ENCODE measurements around the gene DGCR8. TPM values are rescaled to one million over a fixed set of nuclear protein-coding genes. Genes with fewer than 3 reads are reported as not detected.

DGCR8 gene
- total RNA-seq, 1 donor from 2014 or later = 29.1 TPM

GRCh38 chr22:20085651-20086050 lies 5.6 kb downstream of the DGCR8 start:
- no peak overlapping the region for H3K4me3 Mint-ChIP-seq
- no peak overlapping the region for H3K27ac Mint-ChIP-seq
- H3K9me3 Mint-ChIP-seq = no peaks in the 10 kb centered on the region

GRCh38 chr22:20086101-20086599 lies 6.1 kb downstream of the DGCR8 start:
- no peak overlapping the region for H3K4me2 ChIP-seq
- no peaks in the 10 kb centered on the region for H3K9me3 ChIP-seq (ENCODE audit: low read depth)
- Mint-ChIP-seq H3K9me3 (no peaks in the 10 kb centered on the region), H3K36me3 (peaks cover 46% of the 10 kb centered on the region), H3K4me3 (no peak overlapping the region), H3K4me1 (peaks cover 37% of the 10 kb centered on the region), H3K27me3 (ENCODE audit: insufficient read depth, low read depth) (peaks cover under 1% of the 10 kb centered on the region), H3K27ac (no peak overlapping the region)
- peaks cover 95% of the 10 kb centered on the region for H4K20me1 ChIP-seq (ENCODE audit: low read depth)
- no peak overlapping the region for H2AFZ ChIP-seq (replicated peaks)
- no peak overlapping the region for H3K9ac ChIP-seq
- peaks cover 100% of the 10 kb centered on the region for H3K79me2 ChIP-seq (ENCODE audit: low read depth)
- peaks cover 26% of the 10 kb centered on the region for H3K4me1 ChIP-seq
- peaks cover 7% of the 10 kb centered on the region for H3K36me3 ChIP-seq
- no peaks in the 10 kb centered on the region for H3K27me3 ChIP-seq
- H3F3A ChIP-seq (ENCODE audit: low read depth) = peaks cover 36% of the 10 kb centered on the region
- no peak for DNase-seq (ENCODE audit: low spot score)
- H3K27ac ChIP-seq = no peak overlapping the region
- H3K4me3 ChIP-seq = no peak overlapping the region
- TF ChIP-seq CTCF (IDR thresholded peaks at IDR 0.05) (no peak), EZH2 (IDR thresholded peaks at IDR 0.05) (no peak), EZH2phosphoT487 (IDR thresholded peaks at IDR 0.05) (no peak)

More at GRCh38 chr22:20085651-20086050, 5.6 kb downstream of the DGCR8 start:
- Histone ChIP-seq H3K4me1 (peaks cover 27% of the 10 kb centered on the region), H3K4me2 (no peak overlapping the region), H3K79me2 (ENCODE audit: low read depth) (peaks cover 100% of the 10 kb centered on the region), H4K20me1 (ENCODE audit: low read depth) (peaks cover 95% of the 10 kb centered on the region), H3K9me3 (ENCODE audit: low read depth) (no peaks in the 10 kb centered on the region), H3K27ac (no peak overlapping the region), H3K4me3 (no peak overlapping the region), H3K36me3 (peaks cover 6% of the 10 kb centered on the region), H3K27me3 (no peaks in the 10 kb centered on the region), H3K9ac (no peak overlapping the region), H3F3A (ENCODE audit: low read depth) (peaks cover 39% of the 10 kb centered on the region), H2AFZ (replicated peaks) (no peak overlapping the region)
- no peak for DNase-seq (ENCODE audit: low spot score)
- no peaks in the 10 kb centered on the region for H3K27me3 Mint-ChIP-seq (ENCODE audit: insufficient read depth, low read depth)
- peaks cover 41% of the 10 kb centered on the region for H3K36me3 Mint-ChIP-seq
- peaks cover 42% of the 10 kb centered on the region for H3K4me1 Mint-ChIP-seq
- no peak for TF ChIP-seq EZH2phosphoT487 (IDR thresholded peaks at IDR 0.05)

- Histone ChIP-seq H4K20me1 (ENCODE audit: low read depth) (peaks cover 95% of the 10 kb centered on the region), H3K4me2 (no peak overlapping the region), H3F3A (ENCODE audit: low read depth) (peaks cover 32% of the 10 kb centered on the region), H3K9me3 (ENCODE audit: low read depth) (no peaks in the 10 kb centered on the region), H2AFZ (replicated peaks) (no peak overlapping the region), H3K9ac (no peak overlapping the region), H3K27ac (no peak overlapping the region), H3K4me3 (no peak overlapping the region), H3K27me3 (no peaks in the 10 kb centered on the region), H3K79me2 (ENCODE audit: low read depth) (peaks cover 94% of the 10 kb centered on the region), H3K4me1 (peaks cover 20% of the 10 kb centered on the region), H3K36me3 (peaks cover 7% of the 10 kb centered on the region)
- Mint-ChIP-seq H3K4me3 (no peak overlapping the region), H3K27ac (no peak overlapping the region), H3K9me3 (no peaks in the 10 kb centered on the region), H3K4me1 (peaks cover 31% of the 10 kb centered on the region), H3K36me3 (peaks cover 52% of the 10 kb centered on the region), H3K27me3 (ENCODE audit: insufficient read depth, low read depth) (peaks cover 3% of the 10 kb centered on the region)
- DNase-seq (ENCODE audit: low spot score) = no peak
- TF ChIP-seq CTCF (IDR thresholded peaks at IDR 0.05) (no peak), EZH2phosphoT487 (IDR thresholded peaks at IDR 0.05) (no peak), EZH2 (IDR thresholded peaks at IDR 0.05) (no peak)
Measured at GRCh38 chr22:20086763-20087162, 6.7 kb downstream of the DGCR8 start.

Data from neural progenitor cell (in vitro differentiated cells).